ENCODE data around the gene WDR41.

- TF ChIP-seq CTCF (IDR thresholded peaks at IDR 0.05) (no peak), POLR2A (IDR thresholded peaks at IDR 0.05) (no peak), POLR2AphosphoS5 (IDR thresholded peaks at IDR 0.05) (no peak), EP300 (IDR thresholded peaks at IDR 0.05) (no peak)
Measured at GRCh38 chr5:77427998-77428397, 64.1 kb downstream of the WDR41 start.

Data from suprapubic skin (tissue), 4 donors.